ENCODE data around the gene NOC2L. TPM values are rescaled to one million over a fixed set of nuclear protein-coding genes. Genes with fewer than 3 reads are reported as not detected.

NOC2L gene
- total and polyA plus RNA-seq, 10 donors, result 26.2 to 73.4 (median 45.9) TPM

DNA sequence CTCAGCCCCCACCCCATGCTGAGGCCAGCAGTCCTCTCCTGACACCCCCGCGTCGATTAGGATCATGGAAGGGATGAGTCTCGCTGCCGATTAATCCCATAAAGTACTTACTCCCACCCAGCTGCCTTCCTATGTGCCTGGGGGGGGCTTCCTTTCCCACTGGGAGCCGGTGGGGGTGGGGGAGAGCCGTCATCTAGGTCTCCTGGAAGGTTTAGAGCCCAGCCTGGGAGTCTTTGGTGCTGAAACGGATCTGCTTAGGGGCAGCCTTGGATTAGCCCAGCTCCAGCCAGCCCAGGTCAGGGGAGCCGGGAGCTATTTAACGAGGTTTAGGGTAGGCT is 25.5 kb downstream of the NOC2L start:
- 36 to 62% (median 53%) methylated on average over 5 to 10 of the region's 10 CpGs for WGBS, 5 donors
- Histone ChIP-seq H3K27ac (no peak overlapping the region), H3K27me3 (replicated peaks in 1 of 7) (peaks cover 0 to 92% (median 36%) of the 10 kb centered on the region in 7 donors), H3K4me1 (peaks cover 0 to 49% (median 24%) of the 10 kb centered on the region in 6 donors), H3K9me3 (no peaks in the 10 kb centered on the region), H3K4me3 (no peak overlapping the region), H3K36me3 (no peaks in the 10 kb centered on the region)
- TF ChIP-seq, protein P1, sequence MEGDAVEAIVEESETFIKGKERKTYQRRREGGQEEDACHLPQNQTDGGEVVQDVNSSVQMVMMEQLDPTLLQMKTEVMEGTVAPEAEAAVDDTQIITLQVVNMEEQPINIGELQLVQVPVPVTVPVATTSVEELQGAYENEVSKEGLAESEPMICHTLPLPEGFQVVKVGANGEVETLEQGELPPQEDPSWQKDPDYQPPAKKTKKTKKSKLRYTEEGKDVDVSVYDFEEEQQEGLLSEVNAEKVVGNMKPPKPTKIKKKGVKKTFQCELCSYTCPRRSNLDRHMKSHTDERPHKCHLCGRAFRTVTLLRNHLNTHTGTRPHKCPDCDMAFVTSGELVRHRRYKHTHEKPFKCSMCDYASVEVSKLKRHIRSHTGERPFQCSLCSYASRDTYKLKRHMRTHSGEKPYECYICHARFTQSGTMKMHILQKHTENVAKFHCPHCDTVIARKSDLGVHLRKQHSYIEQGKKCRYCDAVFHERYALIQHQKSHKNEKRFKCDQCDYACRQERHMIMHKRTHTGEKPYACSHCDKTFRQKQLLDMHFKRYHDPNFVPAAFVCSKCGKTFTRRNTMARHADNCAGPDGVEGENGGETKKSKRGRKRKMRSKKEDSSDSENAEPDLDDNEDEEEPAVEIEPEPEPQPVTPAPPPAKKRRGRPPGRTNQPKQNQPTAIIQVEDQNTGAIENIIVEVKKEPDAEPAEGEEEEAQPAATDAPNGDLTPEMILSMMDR (IDR thresholded peaks at IDR 0.05 in 8 of 11, conservative IDR thresholded peaks at IDR 0.05 in 3 of 11), result no peak
- TF ChIP-seq POLR2A (IDR thresholded peaks at IDR 0.05) (no peak), POLR2AphosphoS5 (IDR thresholded peaks at IDR 0.05) (no peak)
- DNase-seq, result no peak
- intact Hi-C loops (cut with DNase I; ENCODE audit: low total_unique reads), result no loop called here

DNA sequence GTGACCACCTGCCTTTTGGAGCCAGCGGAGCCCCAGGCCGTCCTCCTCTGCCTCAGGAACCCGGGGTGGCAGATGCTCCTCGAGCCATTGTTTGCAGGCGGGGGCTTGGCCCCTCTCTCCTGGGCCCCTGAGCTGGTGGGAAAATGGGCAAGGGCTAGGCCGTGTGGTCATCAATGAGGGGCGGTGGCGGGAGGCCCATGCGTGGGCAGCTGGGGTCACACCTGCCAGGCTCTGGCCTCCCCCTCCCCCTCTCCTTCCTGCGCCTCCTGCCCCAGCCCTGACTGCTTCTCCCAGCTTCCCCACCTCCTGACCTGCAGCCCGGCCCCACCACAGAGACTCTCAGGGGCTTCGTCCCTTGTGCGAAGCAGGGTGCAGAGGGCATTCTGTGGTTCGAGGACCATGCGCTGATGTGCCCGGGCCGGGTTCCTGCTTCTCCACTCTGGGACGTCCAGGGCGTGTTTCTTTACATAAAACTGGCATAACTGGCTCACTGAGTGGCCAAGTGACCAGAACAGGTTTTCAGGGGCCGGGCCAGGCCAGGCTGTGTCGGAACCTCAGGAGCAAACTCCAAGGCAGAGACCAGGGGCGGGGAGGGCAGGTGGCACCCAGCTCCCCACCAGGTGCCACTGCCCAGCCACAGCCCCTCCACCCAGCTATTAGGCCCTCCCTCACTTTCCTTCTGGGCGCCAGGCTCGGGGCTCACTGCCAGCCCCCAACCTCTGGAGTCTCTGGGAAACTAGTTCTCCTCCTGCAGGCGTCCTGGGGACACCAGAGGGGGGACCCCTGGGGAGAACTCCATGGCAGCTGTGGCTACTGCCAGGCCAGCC is 26.1 kb downstream of the NOC2L start:
- Histone ChIP-seq H3K4me3 (no peak overlapping the region), H3K27ac (no peak overlapping the region), H3K36me3 (no peaks in the 10 kb centered on the region), H3K27me3 (replicated peaks in 1 of 7) (peaks cover 0 to 92% (median 34%) of the 10 kb centered on the region in 7 donors), H3K9me3 (no peaks in the 10 kb centered on the region), H3K4me1 (peaks cover 0 to 49% (median 21%) of the 10 kb centered on the region in 6 donors)
- intact Hi-C loops (cut with DNase I; ENCODE audit: low total_unique reads), result no loop called here
- no peak for DNase-seq
- WGBS, 5 donors, result 75 to 90% (median 79%) methylated on average over 22 to 25 of the region's 25 CpGs
- TF ChIP-seq POLR2A (IDR thresholded peaks at IDR 0.05) (no peak), POLR2AphosphoS5 (IDR thresholded peaks at IDR 0.05) (no peak)
- TF ChIP-seq, protein P1 (IDR thresholded peaks at IDR 0.05 in 8 of 11, conservative IDR thresholded peaks at IDR 0.05 in 3 of 11), result no peak

DNA sequence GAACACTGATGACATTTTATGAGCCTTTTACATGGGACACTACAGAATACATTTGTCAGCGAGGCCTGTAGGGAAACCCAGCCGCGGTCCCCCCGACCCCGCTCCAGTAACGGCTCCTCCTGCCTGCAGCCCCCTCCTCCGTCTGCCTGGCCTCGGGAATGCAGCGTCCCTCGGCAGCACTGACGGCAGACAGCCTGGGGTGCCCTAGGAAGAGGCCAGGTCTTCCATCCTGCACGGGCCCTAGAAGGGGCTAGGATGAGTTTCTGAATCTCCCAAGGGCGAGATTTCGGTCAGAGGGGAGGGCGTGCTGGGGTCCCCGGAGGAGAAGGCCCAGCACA is 26.9 kb downstream of the NOC2L start:
- Histone ChIP-seq H3K27ac (no peak overlapping the region), H3K36me3 (no peaks in the 10 kb centered on the region), H3K4me1 (peaks cover 0 to 49% (median 21%) of the 10 kb centered on the region in 6 donors), H3K9me3 (no peaks in the 10 kb centered on the region), H3K27me3 (replicated peaks in 1 of 7) (peaks cover 0 to 92% (median 34%) of the 10 kb centered on the region in 7 donors), H3K4me3 (no peak overlapping the region)
- DNase-seq, result no peak
- TF ChIP-seq POLR2AphosphoS5 (IDR thresholded peaks at IDR 0.05), result no peak
- TF ChIP-seq POLR2A (IDR thresholded peaks at IDR 0.05), result no peak
- TF ChIP-seq, protein P1 (IDR thresholded peaks at IDR 0.05 in 8 of 11, conservative IDR thresholded peaks at IDR 0.05 in 3 of 11), result no peak
- 67 to 82% (median 77%) methylated on average over 14 to 16 of the region's 16 CpGs for WGBS, 5 donors
- intact Hi-C loops (cut with DNase I; ENCODE audit: low total_unique reads), result no loop called here

DNA sequence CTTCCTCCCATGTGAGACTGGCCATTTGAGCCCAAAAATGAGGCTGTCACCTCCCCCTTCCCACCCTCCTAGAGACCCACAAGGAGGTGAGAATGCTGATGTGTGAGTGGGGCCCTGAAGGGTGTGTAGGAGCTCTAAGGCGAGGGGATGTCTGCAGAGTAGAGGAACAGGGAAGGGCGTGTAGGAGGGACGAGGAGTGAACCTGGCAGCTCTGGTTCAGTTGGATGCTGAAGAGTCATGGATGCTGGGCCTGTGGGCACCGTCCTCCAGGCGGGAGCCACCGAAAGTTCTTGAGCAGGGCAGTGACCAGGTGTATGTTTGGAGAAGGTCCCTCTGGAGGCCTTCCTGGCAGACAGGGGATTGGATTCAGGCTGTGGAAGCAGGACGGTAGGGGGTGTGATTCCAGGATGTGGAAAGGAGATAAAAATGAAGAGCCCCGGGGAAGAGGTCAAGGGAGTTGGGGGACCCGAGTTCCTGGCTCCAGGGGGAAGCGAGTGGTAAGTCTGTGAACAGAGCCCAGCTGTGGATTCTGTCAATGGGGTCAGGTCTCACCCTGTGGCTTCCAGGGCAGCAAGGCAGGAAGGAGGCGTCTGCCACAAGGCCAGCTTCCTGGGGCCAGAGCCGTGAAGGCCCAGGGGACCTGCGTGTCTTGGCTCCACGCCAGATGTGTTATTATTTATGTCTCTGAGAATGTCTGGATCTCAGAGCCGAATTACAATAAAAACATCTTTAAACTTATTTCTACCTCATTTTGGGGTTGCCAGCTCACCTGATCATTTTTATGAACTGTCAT is 27.5 kb downstream of the NOC2L start:
- H3K4me1 ChIP-seq, result peaks cover 0 to 43% (median 21%) of the 10 kb centered on the region in 6 donors
- TF ChIP-seq, protein P1 (IDR thresholded peaks at IDR 0.05 in 8 of 11, conservative IDR thresholded peaks at IDR 0.05 in 3 of 11), result no peak
- TF ChIP-seq POLR2A (IDR thresholded peaks at IDR 0.05), result no peak
- TF ChIP-seq POLR2AphosphoS5 (IDR thresholded peaks at IDR 0.05), result no peak
- no peak for DNase-seq
- intact Hi-C loops (cut with DNase I; ENCODE audit: low total_unique reads), result no loop called here
- 30 to 52% (median 44%) methylated on average over 15 of the region's 15 CpGs for WGBS, 5 donors
- no peak overlapping the region for H3K27ac ChIP-seq
- H3K27me3 ChIP-seq (replicated peaks in 1 of 7), result peaks cover 0 to 92% (median 35%) of the 10 kb centered on the region in 7 donors
- no peak overlapping the region for H3K4me3 ChIP-seq
- no peaks in the 10 kb centered on the region for H3K9me3 ChIP-seq
- H3K36me3 ChIP-seq, result no peaks in the 10 kb centered on the region

All from spleen (tissue), 11 donors.